HL-60 (cell line): Measurements from ENCODE around the gene MARCHF4.

ENCODE experiments used
- CTCF ChIP-seq: IDR thresholded peaks from one replicate; pipeline ENCODE4 v1.5.1; 2011; ENCODE audit warnings: low read length, control low read depth, inconsistent platforms; ENCODE audit not compliant: insufficient read depth
- POLR2AphosphoS5 ChIP-seq: IDR thresholded peaks from 2 replicates; pipeline ENCODE4 v1.6.1; 2012; ENCODE audit warnings: low read depth
- REST ChIP-seq: IDR thresholded peaks from 2 replicates; pipeline ENCODE4 v1.6.1; 2012; ENCODE audit warnings: low read depth; ENCODE audit not compliant: insufficient replicate concordance

GRCh38 chr2:216343221-216343980, 28.9 kb downstream of the MARCHF4 start:
- TF ChIP-seq CTCF (no peak), POLR2AphosphoS5 (no peak), REST (no peak)
